Adrenal gland (tissue), 5 donors: ENCODE measurements around the gene TUT4.

ENCODE experiments used
- CTCF ChIP-seq, 6 experiments: fragments of 450-650 bp in 4 of 6; fragments of 200-600 bp in 2 of 6; sonication (generic) in 1 of 6; IDR thresholded peaks; 1 replicate in 5 of 6; 2 replicates in 1 of 6; pipeline versions ENCODE4 v1.5.1 to v1.8.0; 2016 to 2021; ENCODE audit warnings: antibody characterized with exemption in 6 of 6, mild to moderate bottlenecking in 2 of 6, moderate library complexity in 1 of 6
- POLR2A ChIP-seq, 2 donors: fragments of 450-650 bp; IDR thresholded peaks; one replicate each; pipeline ENCODE4 v1.6.1; 2017; ENCODE audit warnings: antibody characterized with exemption in 2 of 2, mild to moderate bottlenecking in 2 of 2, moderate library complexity in 1 of 2
- donor health status: DM: no; HTN: no; CAD: no.

- TF ChIP-seq CTCF (IDR thresholded peaks at IDR 0.05) = no peak
- no peak for TF ChIP-seq POLR2A (IDR thresholded peaks at IDR 0.05)
These were observed 29.5 kb downstream of the TUT4 start for GRCh38 chr1:52523376-52523775.
